Measurements from ENCODE around the gene PAH. TPM values are rescaled to one million over a fixed set of nuclear protein-coding genes. Genes with fewer than 3 reads are reported as not detected.

PAH gene
- total RNA-seq, 1 donor from 2014 or later, result not detected

GRCh38 chr12:102956738-102957327 is 39.8 kb upstream of the PAH start:
- Histone ChIP-seq H3K4me1 (peaks cover 24% of the 10 kb centered on the region), H3K9me3 (no peaks in the 10 kb centered on the region), H3K4me3 (peak overlapping the region; percentile 43 to 47), H3K27me3 (no peaks in the 10 kb centered on the region), H3K27ac (no peak overlapping the region), H3K36me3 (no peaks in the 10 kb centered on the region)
- TF ChIP-seq POLR2A (IDR thresholded peaks at IDR 0.05), result no peak
- TF ChIP-seq, protein P1, sequence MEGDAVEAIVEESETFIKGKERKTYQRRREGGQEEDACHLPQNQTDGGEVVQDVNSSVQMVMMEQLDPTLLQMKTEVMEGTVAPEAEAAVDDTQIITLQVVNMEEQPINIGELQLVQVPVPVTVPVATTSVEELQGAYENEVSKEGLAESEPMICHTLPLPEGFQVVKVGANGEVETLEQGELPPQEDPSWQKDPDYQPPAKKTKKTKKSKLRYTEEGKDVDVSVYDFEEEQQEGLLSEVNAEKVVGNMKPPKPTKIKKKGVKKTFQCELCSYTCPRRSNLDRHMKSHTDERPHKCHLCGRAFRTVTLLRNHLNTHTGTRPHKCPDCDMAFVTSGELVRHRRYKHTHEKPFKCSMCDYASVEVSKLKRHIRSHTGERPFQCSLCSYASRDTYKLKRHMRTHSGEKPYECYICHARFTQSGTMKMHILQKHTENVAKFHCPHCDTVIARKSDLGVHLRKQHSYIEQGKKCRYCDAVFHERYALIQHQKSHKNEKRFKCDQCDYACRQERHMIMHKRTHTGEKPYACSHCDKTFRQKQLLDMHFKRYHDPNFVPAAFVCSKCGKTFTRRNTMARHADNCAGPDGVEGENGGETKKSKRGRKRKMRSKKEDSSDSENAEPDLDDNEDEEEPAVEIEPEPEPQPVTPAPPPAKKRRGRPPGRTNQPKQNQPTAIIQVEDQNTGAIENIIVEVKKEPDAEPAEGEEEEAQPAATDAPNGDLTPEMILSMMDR (IDR thresholded peaks at IDR 0.05), result no peak
- TF ChIP-seq POLR2AphosphoS5 (IDR thresholded peaks at IDR 0.05; ENCODE audit: insufficient read depth in 1 of 2, low read depth in 1 of 2), result no peak
- DNase-seq (ENCODE audit: extremely low spot score in 2 of 2), result no peak
- intact Hi-C loops (cut with DNase I), result no loop called here

DNA sequence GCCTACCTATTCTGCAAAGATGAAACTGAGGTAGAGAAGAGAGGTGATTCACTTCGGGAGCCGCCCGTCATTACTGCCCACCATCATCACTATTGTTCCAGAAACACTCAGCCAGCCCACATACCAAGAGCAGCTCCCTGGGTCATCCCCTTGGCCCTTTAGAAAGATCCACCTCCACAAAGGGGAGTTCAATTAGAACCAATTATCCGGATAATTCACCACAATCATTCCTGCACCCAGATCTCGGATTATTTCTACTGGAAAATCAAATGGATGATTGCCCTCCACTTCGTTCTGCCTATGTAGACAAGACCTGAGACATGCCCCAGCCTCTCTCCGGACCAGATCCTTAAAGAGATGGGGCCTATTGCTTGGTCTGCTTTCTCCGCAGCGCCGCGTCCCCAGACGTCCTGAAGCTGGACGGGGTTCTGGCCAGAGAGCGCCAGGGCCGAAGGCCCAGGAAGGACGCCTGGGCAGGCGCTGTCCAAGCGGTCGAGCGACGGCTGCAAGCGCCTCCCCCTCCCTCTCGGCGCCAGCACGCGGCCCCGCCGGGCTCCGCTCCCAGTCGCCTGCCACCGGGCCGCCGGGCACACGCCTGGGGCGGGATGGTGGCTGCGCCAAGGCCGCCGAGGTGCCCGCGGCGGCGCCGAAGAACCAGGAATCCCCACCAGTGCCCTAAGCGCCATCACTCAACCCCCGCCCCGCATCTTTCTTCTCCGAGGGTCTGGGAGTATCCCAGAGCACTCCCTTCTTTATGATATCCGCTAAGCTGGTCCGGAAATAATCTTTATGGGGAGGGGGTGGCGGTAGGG is 39.1 kb upstream of the PAH start:
- Histone ChIP-seq H3K36me3 (no peaks in the 10 kb centered on the region), H3K27me3 (no peaks in the 10 kb centered on the region), H3K4me3 (peak overlapping the region in 1 of 2 donors; percentile 26), H3K27ac (no peak overlapping the region), H3K4me1 (peaks cover 24% of the 10 kb centered on the region), H3K9me3 (no peaks in the 10 kb centered on the region)
- DNase-seq (ENCODE audit: extremely low spot score in 2 of 2), result no peak
- TF ChIP-seq POLR2AphosphoS5 (IDR thresholded peaks at IDR 0.05; ENCODE audit: insufficient read depth in 1 of 2, low read depth in 1 of 2), result no peak
- TF ChIP-seq, protein P1 (IDR thresholded peaks at IDR 0.05), result no peak
- no peak for TF ChIP-seq POLR2A (IDR thresholded peaks at IDR 0.05)
- intact Hi-C loops (cut with DNase I), result no loop called here

DNA sequence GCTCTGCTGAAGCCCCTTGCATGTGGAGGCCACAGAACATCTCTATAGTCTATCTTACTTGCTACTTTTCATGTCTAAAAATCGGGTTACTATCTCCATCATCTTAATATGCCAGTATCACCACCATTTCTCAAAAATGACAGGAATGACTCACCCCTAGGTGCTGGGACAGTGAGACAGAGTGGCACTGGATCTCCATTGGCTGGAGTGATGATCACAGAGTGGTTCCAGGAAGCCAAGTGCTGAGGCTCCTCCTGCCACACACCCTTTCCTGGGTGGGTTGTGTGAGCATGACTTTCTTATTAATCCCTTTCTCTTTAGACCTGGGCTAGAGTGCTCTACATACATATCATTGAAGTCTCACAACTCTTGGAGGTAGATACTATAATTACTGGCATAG is 37.1 kb upstream of the PAH start:
- H3K36me3 ChIP-seq, result no peaks in the 10 kb centered on the region
- intact Hi-C loops (cut with DNase I), result no loop called here
- TF ChIP-seq, protein P1 (IDR thresholded peaks at IDR 0.05), result no peak
- TF ChIP-seq POLR2AphosphoS5 (IDR thresholded peaks at IDR 0.05; ENCODE audit: insufficient read depth in 1 of 2, low read depth in 1 of 2) (no peak), POLR2A (IDR thresholded peaks at IDR 0.05) (no peak)
- H3K9me3 ChIP-seq, result no peaks in the 10 kb centered on the region
- no peak overlapping the region for H3K4me3 ChIP-seq
- H3K4me1 ChIP-seq, result peaks cover 24% of the 10 kb centered on the region
- no peak overlapping the region for H3K27ac ChIP-seq
- no peak for DNase-seq (ENCODE audit: extremely low spot score in 2 of 2)
- H3K27me3 ChIP-seq, result no peaks in the 10 kb centered on the region

GRCh38 chr12:102953221-102953620 is 36.2 kb upstream of the PAH start:
- intact Hi-C loops (cut with DNase I), result no loop called here

More at GRCh38 chr12:102953221-102953620, 36.2 kb upstream of the PAH start:
- TF ChIP-seq POLR2AphosphoS5 (IDR thresholded peaks at IDR 0.05; ENCODE audit: insufficient read depth in 1 of 2, low read depth in 1 of 2) (no peak), POLR2A (IDR thresholded peaks at IDR 0.05) (no peak)
- TF ChIP-seq, protein P1 (IDR thresholded peaks at IDR 0.05), result no peak
- H3K9me3 ChIP-seq, result no peaks in the 10 kb centered on the region
- no peak overlapping the region for H3K27ac ChIP-seq
- no peaks in the 10 kb centered on the region for H3K27me3 ChIP-seq
- peaks cover 17% of the 10 kb centered on the region for H3K4me1 ChIP-seq
- no peak for DNase-seq (ENCODE audit: extremely low spot score in 2 of 2)
- no peak overlapping the region for H3K4me3 ChIP-seq
- H3K36me3 ChIP-seq, result no peaks in the 10 kb centered on the region
